ENCODE data around the gene KIFC1.

Gene KIFC1

DNA sequence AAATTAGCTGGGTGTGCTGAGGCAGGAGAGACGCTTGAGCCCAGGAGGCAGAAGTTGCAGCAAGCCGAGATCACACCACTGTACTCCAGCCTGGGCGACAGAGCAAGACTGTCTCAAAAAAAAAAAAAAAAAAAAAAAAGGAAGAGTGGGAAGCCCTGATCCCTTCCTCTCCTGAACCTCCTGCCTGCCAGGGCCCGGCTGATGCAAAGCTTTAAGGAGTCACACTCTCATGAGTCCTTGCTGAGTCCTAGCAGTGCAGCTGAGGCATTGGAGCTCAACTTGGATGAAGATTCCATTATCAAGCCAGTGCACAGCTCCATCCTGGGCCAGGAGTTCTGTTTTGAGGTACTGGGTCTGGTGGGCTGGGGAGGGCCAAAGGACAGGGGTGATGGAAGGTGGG lies 43.3 kb downstream of the KIFC1 start:
- Histone ChIP-seq H3K27ac (no peak overlapping the region), H3K79me2 (ENCODE audit: insufficient read depth, low read depth) (no peaks in the 10 kb centered on the region), H3K4me1 (ENCODE audit: low read depth, poor library complexity, severe bottlenecking) (peaks cover 15% of the 10 kb centered on the region)

DNA sequence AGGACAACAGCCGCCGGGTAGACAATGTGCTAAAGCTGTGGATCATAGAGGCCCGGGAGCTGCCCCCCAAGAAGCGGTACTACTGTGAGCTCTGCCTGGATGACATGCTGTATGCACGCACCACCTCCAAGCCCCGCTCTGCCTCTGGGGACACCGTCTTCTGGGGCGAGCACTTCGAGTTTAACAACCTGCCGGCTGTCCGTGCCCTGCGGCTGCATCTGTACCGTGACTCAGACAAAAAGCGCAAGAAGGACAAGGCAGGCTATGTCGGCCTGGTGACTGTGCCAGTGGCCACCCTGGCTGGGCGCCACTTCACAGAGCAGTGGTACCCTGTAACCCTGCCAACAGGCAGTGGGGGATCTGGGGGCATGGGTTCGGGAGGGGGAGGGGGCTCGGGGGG lies 46.0 kb downstream of the KIFC1 start:
- H3K79me2 ChIP-seq (ENCODE audit: insufficient read depth, low read depth): no peaks in the 10 kb centered on the region
- H3K36me3 ChIP-seq (ENCODE audit: insufficient read depth): no peaks in the 10 kb centered on the region
- H3K4me2 ChIP-seq: no peak overlapping the region
- H3K4me3 ChIP-seq (IDR thresholded peaks at IDR 0.05; ENCODE audit: insufficient read depth, low read depth, low read length): no peak overlapping the region
- H3K4me1 ChIP-seq (ENCODE audit: low read depth, poor library complexity, severe bottlenecking): no peaks in the 10 kb centered on the region
- no peaks in the 10 kb centered on the region for H3K27me3 ChIP-seq (ENCODE audit: insufficient read depth, low read depth)
- TF ChIP-seq, protein P1, sequence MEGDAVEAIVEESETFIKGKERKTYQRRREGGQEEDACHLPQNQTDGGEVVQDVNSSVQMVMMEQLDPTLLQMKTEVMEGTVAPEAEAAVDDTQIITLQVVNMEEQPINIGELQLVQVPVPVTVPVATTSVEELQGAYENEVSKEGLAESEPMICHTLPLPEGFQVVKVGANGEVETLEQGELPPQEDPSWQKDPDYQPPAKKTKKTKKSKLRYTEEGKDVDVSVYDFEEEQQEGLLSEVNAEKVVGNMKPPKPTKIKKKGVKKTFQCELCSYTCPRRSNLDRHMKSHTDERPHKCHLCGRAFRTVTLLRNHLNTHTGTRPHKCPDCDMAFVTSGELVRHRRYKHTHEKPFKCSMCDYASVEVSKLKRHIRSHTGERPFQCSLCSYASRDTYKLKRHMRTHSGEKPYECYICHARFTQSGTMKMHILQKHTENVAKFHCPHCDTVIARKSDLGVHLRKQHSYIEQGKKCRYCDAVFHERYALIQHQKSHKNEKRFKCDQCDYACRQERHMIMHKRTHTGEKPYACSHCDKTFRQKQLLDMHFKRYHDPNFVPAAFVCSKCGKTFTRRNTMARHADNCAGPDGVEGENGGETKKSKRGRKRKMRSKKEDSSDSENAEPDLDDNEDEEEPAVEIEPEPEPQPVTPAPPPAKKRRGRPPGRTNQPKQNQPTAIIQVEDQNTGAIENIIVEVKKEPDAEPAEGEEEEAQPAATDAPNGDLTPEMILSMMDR (conservative IDR thresholded peaks at IDR 0.05; ENCODE audit: low read depth, low read length): no peak
- no peaks in the 10 kb centered on the region for H4K20me1 ChIP-seq (ENCODE audit: insufficient read depth)
- no peak overlapping the region for H3K27ac ChIP-seq
- H3K9ac ChIP-seq: no peak overlapping the region
- no peak overlapping the region for H2AFZ ChIP-seq (ENCODE audit: low read depth)

More for the DNA sequence above, 43.3 kb downstream of the KIFC1 start:
- no peak overlapping the region for H2AFZ ChIP-seq (ENCODE audit: low read depth)
- H3K4me2 ChIP-seq: no peak overlapping the region
- H3K4me3 ChIP-seq (IDR thresholded peaks at IDR 0.05; ENCODE audit: insufficient read depth, low read depth, low read length): no peak overlapping the region
- no peaks in the 10 kb centered on the region for H3K27me3 ChIP-seq (ENCODE audit: insufficient read depth, low read depth)
- H4K20me1 ChIP-seq (ENCODE audit: insufficient read depth): no peaks in the 10 kb centered on the region
- TF ChIP-seq, protein P1 (conservative IDR thresholded peaks at IDR 0.05; ENCODE audit: low read depth, low read length): no peak
- H3K36me3 ChIP-seq (ENCODE audit: insufficient read depth): no peaks in the 10 kb centered on the region
- H3K9ac ChIP-seq: no peak overlapping the region

- TF ChIP-seq, protein P1 (conservative IDR thresholded peaks at IDR 0.05; ENCODE audit: low read depth, low read length): no peak
- Histone ChIP-seq H3K27me3 (ENCODE audit: insufficient read depth, low read depth) (no peaks in the 10 kb centered on the region), H4K20me1 (ENCODE audit: insufficient read depth) (no peaks in the 10 kb centered on the region), H3K36me3 (ENCODE audit: insufficient read depth) (no peaks in the 10 kb centered on the region), H3K4me3 (IDR thresholded peaks at IDR 0.05; ENCODE audit: insufficient read depth, low read depth, low read length) (no peak overlapping the region), H3K79me2 (ENCODE audit: insufficient read depth, low read depth) (no peaks in the 10 kb centered on the region), H3K4me1 (ENCODE audit: low read depth, poor library complexity, severe bottlenecking) (no peaks in the 10 kb centered on the region), H3K9ac (no peak overlapping the region), H3K4me2 (no peak overlapping the region), H2AFZ (ENCODE audit: low read depth) (no peak overlapping the region), H3K27ac (no peak overlapping the region)
Observed at GRCh38 chr6:33438978-33439594, 47.5 kb downstream of the KIFC1 start.

- Histone ChIP-seq H3K79me2 (ENCODE audit: insufficient read depth, low read depth) (no peaks in the 10 kb centered on the region), H4K20me1 (ENCODE audit: insufficient read depth) (no peaks in the 10 kb centered on the region), H3K27me3 (ENCODE audit: insufficient read depth, low read depth) (no peaks in the 10 kb centered on the region), H3K27ac (no peak overlapping the region), H3K4me2 (no peak overlapping the region), H3K9ac (no peak overlapping the region), H2AFZ (ENCODE audit: low read depth) (no peak overlapping the region), H3K36me3 (ENCODE audit: insufficient read depth) (no peaks in the 10 kb centered on the region), H3K4me1 (ENCODE audit: low read depth, poor library complexity, severe bottlenecking) (no peaks in the 10 kb centered on the region), H3K4me3 (IDR thresholded peaks at IDR 0.05; ENCODE audit: insufficient read depth, low read depth, low read length) (no peak overlapping the region)
- TF ChIP-seq, protein P1 (conservative IDR thresholded peaks at IDR 0.05; ENCODE audit: low read depth, low read length): no peak
Observed at GRCh38 chr6:33439956-33440648, 48.5 kb downstream of the KIFC1 start.

All from KMS-11 (cell line).